ENCODE results near the gene IRF4.

Gene IRF4

DNA sequence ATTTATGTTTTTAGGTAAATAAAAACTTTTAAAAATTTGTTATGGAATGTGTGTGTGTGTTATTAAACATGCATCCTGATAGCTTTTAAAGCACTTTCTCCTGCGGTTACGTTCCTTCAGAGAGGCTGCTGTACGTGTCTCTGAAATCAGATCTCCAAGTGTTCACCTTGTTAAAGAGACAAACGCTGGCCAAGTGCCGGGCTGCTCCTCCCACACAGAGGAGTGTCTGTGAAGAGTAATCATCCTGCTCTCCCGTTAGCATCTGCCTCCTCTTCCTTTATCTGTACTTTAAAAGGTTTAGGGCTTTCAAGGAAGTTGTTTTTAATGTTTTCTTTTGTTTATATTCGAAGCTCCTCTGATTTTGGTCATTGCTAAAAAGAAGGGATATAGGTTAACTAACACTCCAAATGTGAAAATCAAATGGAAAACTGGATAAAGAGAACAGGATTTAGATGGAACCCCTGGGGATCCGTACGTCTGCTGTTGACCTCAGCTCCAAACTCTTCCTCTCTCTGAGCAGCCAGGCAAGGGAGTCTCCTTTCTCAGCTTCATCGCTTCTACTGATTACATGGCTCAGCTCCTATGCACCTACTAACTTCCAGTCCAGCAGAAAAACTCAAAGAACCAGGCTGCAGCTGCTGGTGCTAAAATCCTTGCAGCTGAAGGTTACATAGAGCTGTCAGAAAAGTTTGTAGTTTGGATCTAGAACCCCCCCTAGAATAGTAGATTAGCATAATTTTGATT, 20.0 kb downstream of the IRF4 start:
- peaks cover 54% of the 10 kb centered on the region for H3K36me3 ChIP-seq (replicated peaks; ENCODE audit: low read depth, low read length)
- H4K20me1 ChIP-seq (ENCODE audit: insufficient read depth, low read length) = peaks cover 42% of the 10 kb centered on the region
- no peaks in the 10 kb centered on the region for H3K27me3 ChIP-seq (ENCODE audit: low read depth, low read length)

DNA sequence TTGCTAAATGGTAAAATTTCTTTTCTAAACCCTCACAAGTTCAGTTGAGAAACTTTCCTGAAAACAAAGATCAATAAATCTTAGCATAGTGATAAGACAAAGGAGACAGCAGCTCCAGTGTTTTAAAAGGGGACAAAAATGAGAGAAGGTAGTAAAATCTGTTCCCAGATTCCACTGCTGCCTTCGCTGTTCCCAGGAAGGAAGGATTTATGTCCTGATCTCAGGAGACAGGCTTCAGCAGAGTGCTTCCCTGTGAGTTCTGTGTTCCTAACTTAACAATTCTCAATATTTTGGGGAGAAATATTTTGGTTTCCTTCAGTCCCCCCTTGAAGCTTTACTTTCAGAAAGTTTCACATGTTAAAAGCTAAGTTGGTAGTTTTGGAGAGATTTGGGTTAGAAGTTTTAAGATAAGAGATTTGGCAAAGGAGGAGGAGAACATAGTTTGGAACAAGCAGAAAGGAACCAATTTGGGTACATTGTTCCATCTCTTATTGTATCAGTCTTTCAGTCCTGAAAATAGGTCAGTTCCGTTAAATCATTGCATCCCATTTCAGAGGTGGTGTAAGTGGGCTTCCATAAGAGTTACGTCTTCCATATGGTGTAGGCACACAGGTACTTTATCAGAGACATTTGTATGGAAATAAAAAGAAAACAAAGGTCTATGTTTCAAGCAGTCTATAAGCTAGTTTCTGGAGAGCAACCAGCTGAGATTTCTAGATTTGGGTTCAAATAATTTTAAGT, 20.8 kb downstream of the IRF4 start:
- Histone ChIP-seq H3K27ac (ENCODE audit: low read length) (peak overlapping the region; percentile 83), H3K27me3 (ENCODE audit: low read depth, low read length) (no peaks in the 10 kb centered on the region), H3K79me2 (ENCODE audit: low read length) (peaks cover 8% of the 10 kb centered on the region), H3K9ac (ENCODE audit: low read length) (no peak overlapping the region), H3K36me3 (replicated peaks; ENCODE audit: low read depth, low read length) (peaks cover 47% of the 10 kb centered on the region), H3K9me3 (ENCODE audit: insufficient read depth, low read length) (no peaks in the 10 kb centered on the region), H2AFZ (ENCODE audit: low read depth, low read length) (no peak overlapping the region), H3K4me3 (ENCODE audit: low read length) (no peak overlapping the region), H3K4me2 (ENCODE audit: low read length) (no peak overlapping the region), H4K20me1 (ENCODE audit: insufficient read depth, low read length) (peaks cover 35% of the 10 kb centered on the region), H3K4me1 (ENCODE audit: low read length) (peaks cover 93% of the 10 kb centered on the region)
- no peak for TF ChIP-seq EZH2phosphoT487 (IDR thresholded peaks at IDR 0.05; ENCODE audit: low read depth)
- TF ChIP-seq, protein P1, sequence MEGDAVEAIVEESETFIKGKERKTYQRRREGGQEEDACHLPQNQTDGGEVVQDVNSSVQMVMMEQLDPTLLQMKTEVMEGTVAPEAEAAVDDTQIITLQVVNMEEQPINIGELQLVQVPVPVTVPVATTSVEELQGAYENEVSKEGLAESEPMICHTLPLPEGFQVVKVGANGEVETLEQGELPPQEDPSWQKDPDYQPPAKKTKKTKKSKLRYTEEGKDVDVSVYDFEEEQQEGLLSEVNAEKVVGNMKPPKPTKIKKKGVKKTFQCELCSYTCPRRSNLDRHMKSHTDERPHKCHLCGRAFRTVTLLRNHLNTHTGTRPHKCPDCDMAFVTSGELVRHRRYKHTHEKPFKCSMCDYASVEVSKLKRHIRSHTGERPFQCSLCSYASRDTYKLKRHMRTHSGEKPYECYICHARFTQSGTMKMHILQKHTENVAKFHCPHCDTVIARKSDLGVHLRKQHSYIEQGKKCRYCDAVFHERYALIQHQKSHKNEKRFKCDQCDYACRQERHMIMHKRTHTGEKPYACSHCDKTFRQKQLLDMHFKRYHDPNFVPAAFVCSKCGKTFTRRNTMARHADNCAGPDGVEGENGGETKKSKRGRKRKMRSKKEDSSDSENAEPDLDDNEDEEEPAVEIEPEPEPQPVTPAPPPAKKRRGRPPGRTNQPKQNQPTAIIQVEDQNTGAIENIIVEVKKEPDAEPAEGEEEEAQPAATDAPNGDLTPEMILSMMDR (IDR thresholded peaks at IDR 0.05; ENCODE audit: low read depth, low read length) = no peak

More for the DNA sequence above, 20.0 kb downstream of the IRF4 start:
- Histone ChIP-seq H3K79me2 (ENCODE audit: low read length) (peaks cover 13% of the 10 kb centered on the region), H3K27ac (ENCODE audit: low read length) (peak overlapping the region; percentile 83), H3K9ac (ENCODE audit: low read length) (no peak overlapping the region), H3K4me2 (ENCODE audit: low read length) (no peak overlapping the region), H2AFZ (ENCODE audit: low read depth, low read length) (no peak overlapping the region), H3K4me3 (ENCODE audit: low read length) (no peak overlapping the region), H3K4me1 (ENCODE audit: low read length) (peaks cover 93% of the 10 kb centered on the region), H3K9me3 (ENCODE audit: insufficient read depth, low read length) (no peaks in the 10 kb centered on the region)
- TF ChIP-seq EZH2phosphoT487 (IDR thresholded peaks at IDR 0.05; ENCODE audit: low read depth) = no peak
- TF ChIP-seq, protein P1 (IDR thresholded peaks at IDR 0.05; ENCODE audit: low read depth, low read length) = no peak

DNA sequence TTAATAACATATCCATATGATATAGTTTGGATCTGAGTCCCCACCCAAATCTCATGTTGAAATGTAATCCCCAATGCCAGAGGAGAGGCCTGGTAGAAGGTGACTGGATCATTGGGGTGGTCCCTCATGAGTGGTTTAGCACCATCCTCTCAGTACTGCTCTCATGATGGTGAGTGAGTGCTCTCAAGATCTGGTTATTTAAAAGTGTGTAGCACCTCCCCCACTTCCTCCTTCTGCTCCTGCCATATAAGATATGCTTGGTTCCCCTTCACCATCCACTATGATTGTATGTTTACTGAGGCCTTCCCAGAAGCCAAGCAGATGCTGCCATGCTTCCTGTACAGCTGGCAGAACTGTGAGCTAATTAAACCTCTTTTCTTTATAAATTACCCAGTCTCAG, 22.9 kb downstream of the IRF4 start:
- no peaks in the 10 kb centered on the region for H3K79me2 ChIP-seq (ENCODE audit: low read length)
- no peak overlapping the region for H2AFZ ChIP-seq (ENCODE audit: low read depth, low read length)
- peaks cover 27% of the 10 kb centered on the region for H3K36me3 ChIP-seq (replicated peaks; ENCODE audit: low read depth, low read length)
- no peak overlapping the region; the same call in 1 of the 2 replicates for H3K9ac ChIP-seq (ENCODE audit: low read length)
- H3K4me1 ChIP-seq (ENCODE audit: low read length) = peaks cover 91% of the 10 kb centered on the region
- H3K27me3 ChIP-seq (ENCODE audit: low read depth, low read length) = no peaks in the 10 kb centered on the region
- peaks cover 18% of the 10 kb centered on the region for H4K20me1 ChIP-seq (ENCODE audit: insufficient read depth, low read length)
- peak overlapping the region; percentile 17 for H3K4me2 ChIP-seq (ENCODE audit: low read length)
- H3K27ac ChIP-seq (ENCODE audit: low read length) = peak overlapping the region; percentile 83
- TF ChIP-seq EZH2phosphoT487 (IDR thresholded peaks at IDR 0.05; ENCODE audit: low read depth) = no peak
- TF ChIP-seq, protein P1 (IDR thresholded peaks at IDR 0.05; ENCODE audit: low read depth, low read length) = no peak
- H3K9me3 ChIP-seq (ENCODE audit: insufficient read depth, low read length) = no peaks in the 10 kb centered on the region
- no peak overlapping the region for H3K4me3 ChIP-seq (ENCODE audit: low read length)

DNA sequence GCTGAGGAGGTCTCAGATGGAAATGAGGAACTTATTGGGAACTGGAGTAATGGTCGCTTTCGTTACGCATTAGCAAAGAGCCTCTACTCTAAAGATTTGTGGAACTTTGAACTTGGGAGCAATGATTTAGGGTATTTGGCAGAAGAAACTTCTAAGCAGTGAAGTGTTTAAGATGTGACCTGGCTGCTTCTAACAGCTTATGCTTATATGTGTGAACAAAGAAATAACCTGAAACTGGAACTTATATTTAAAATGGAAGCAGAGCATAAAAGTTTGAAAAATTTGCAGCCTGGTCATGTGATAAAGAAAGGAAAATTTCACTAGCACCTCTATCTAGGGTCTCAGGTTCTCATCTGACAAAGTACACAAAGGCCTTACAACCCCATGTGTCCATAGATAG, 23.5 kb downstream of the IRF4 start:
- Histone ChIP-seq H3K36me3 (replicated peaks; ENCODE audit: low read depth, low read length) (peaks cover 20% of the 10 kb centered on the region), H3K9ac (ENCODE audit: low read length) (peak overlapping the region; percentile 4; the same call in 1 of the 2 replicates)

More for the DNA sequence above, 23.5 kb downstream of the IRF4 start:
- H3K4me3 ChIP-seq (ENCODE audit: low read length) = no peak overlapping the region
- H3K27me3 ChIP-seq (ENCODE audit: low read depth, low read length) = no peaks in the 10 kb centered on the region
- TF ChIP-seq, protein P1 (IDR thresholded peaks at IDR 0.05; ENCODE audit: low read depth, low read length) = no peak
- no peak for TF ChIP-seq EZH2phosphoT487 (IDR thresholded peaks at IDR 0.05; ENCODE audit: low read depth)
- no peak overlapping the region for H2AFZ ChIP-seq (ENCODE audit: low read depth, low read length)
- no peaks in the 10 kb centered on the region for H3K79me2 ChIP-seq (ENCODE audit: low read length)
- peaks cover 87% of the 10 kb centered on the region for H3K4me1 ChIP-seq (ENCODE audit: low read length)
- H4K20me1 ChIP-seq (ENCODE audit: insufficient read depth, low read length) = peaks cover 11% of the 10 kb centered on the region
- peak overlapping the region; percentile 17 for H3K4me2 ChIP-seq (ENCODE audit: low read length)
- peak overlapping the region; percentile 83 for H3K27ac ChIP-seq (ENCODE audit: low read length)
- H3K9me3 ChIP-seq (ENCODE audit: insufficient read depth, low read length) = no peaks in the 10 kb centered on the region

Data from OCI-LY3 (cell line).